Measurements from ENCODE around the gene BCAP29. TPM values are rescaled to one million over a fixed set of nuclear protein-coding genes. Genes with fewer than 3 reads are reported as not detected.

The BCAP29 gene
- total and polyA plus RNA-seq, 11 donors, result 42.5 to 241 (median 117) TPM

DNA sequence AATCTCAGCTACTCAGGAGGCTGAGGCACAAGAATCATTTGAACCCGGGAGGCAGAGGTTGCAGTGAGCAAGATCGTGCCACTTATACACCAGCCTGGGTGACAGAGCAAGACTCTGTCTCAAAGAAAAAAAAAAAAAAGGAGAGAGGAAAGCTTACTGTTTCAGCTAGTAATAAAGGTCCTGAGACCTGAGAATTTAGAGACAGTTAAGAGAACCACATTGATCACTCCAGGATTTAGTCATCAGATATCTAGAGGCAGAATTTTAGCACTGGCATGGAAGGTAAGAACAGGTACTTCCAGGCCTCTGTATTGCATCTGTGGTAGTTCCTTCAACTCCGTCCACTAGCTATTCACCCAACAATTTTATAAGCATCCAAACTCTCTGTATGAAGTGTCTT lies 24.2 kb upstream of the BCAP29 start:
- intact Hi-C loops (cut with DNase I), result no loop called here
- H3K4me1 ChIP-seq, result peaks cover 0 to 22% (median 14%) of the 10 kb centered on the region in 12 donors
- 94 to 99% (median 98%) methylated on average over 3 of the region's 3 CpGs for WGBS, 4 donors
- no peaks in the 10 kb centered on the region for H3K9me3 ChIP-seq
- peaks cover 0 to 67% (median 56%) of the 10 kb centered on the region in 9 donors for H3K36me3 ChIP-seq
- TF ChIP-seq, protein P1, sequence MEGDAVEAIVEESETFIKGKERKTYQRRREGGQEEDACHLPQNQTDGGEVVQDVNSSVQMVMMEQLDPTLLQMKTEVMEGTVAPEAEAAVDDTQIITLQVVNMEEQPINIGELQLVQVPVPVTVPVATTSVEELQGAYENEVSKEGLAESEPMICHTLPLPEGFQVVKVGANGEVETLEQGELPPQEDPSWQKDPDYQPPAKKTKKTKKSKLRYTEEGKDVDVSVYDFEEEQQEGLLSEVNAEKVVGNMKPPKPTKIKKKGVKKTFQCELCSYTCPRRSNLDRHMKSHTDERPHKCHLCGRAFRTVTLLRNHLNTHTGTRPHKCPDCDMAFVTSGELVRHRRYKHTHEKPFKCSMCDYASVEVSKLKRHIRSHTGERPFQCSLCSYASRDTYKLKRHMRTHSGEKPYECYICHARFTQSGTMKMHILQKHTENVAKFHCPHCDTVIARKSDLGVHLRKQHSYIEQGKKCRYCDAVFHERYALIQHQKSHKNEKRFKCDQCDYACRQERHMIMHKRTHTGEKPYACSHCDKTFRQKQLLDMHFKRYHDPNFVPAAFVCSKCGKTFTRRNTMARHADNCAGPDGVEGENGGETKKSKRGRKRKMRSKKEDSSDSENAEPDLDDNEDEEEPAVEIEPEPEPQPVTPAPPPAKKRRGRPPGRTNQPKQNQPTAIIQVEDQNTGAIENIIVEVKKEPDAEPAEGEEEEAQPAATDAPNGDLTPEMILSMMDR (IDR thresholded peaks at IDR 0.05), result no peak
- TF ChIP-seq POLR2A (IDR thresholded peaks at IDR 0.05), result no peak
- no peaks in the 10 kb centered on the region for H3K27me3 ChIP-seq
- ATAC-seq (no peak), DNase-seq (no peak)
- no peak overlapping the region for H3K4me3 ChIP-seq
- no peak overlapping the region for H3K27ac ChIP-seq

- H3K4me1 ChIP-seq, result peaks cover 6 to 50% (median 37%) of the 10 kb centered on the region in 12 donors
- intact Hi-C loops (cut with DNase I), result loop anchor here in 8 of 10 donors (5.0 to 10.0 kb wide), 9 partner anchors 75 to 355 kb away; partner anchors contain the start of genes CBLL1 (in 1 of the 8) and GPR22 (in 1 of the 8)
- no peak for ATAC-seq
- no peaks in the 10 kb centered on the region for H3K27me3 ChIP-seq
- H3K4me3 ChIP-seq, result no peak overlapping the region
- no peak for DNase-seq
- H3K9me3 ChIP-seq, result no peaks in the 10 kb centered on the region
- H3K36me3 ChIP-seq, result peaks cover 0 to 36% (median 31%) of the 10 kb centered on the region in 9 donors
- H3K27ac ChIP-seq, result peak overlapping the region in 2 of 12 donors; percentile 26 to 71
- no peak for TF ChIP-seq POLR2A (IDR thresholded peaks at IDR 0.05)
- TF ChIP-seq, protein P1 (IDR thresholded peaks at IDR 0.05), result no peak
- WGBS, 4 donors, result 58 to 67% (median 60%) methylated on average over 2 of the region's 2 CpGs
Measured at GRCh38 chr7:107559864-107560263, 20.2 kb upstream of the BCAP29 start.

GRCh38 chr7:107560898-107561516 lies 19.0 kb upstream of the BCAP29 start:
- peaks cover 0 to 24% (median 19%) of the 10 kb centered on the region in 9 donors for H3K36me3 ChIP-seq
- ATAC-seq (no peak), DNase-seq (no peak)
- H3K9me3 ChIP-seq, result no peaks in the 10 kb centered on the region
- 77 to 84% (median 80%) methylated on average over 6 of the region's 6 CpGs for WGBS, 4 donors
- peak overlapping the region in 1 of 12 donors; percentile 12 for H3K4me3 ChIP-seq
- H3K27me3 ChIP-seq, result no peaks in the 10 kb centered on the region
- intact Hi-C loops (cut with DNase I), result loop anchor here in 8 of 10 donors (5.0 to 10.0 kb wide), 9 partner anchors 76 to 356 kb away; partner anchors contain the start of genes CBLL1 (in 1 of the 8) and GPR22 (in 1 of the 8)
- H3K4me1 ChIP-seq, result peaks cover 6 to 55% (median 40%) of the 10 kb centered on the region in 12 donors
- H3K27ac ChIP-seq, result peak overlapping the region in 1 of 12 donors; percentile 71
- TF ChIP-seq, protein P1 (IDR thresholded peaks at IDR 0.05), result no peak
- no peak for TF ChIP-seq POLR2A (IDR thresholded peaks at IDR 0.05)

DNA sequence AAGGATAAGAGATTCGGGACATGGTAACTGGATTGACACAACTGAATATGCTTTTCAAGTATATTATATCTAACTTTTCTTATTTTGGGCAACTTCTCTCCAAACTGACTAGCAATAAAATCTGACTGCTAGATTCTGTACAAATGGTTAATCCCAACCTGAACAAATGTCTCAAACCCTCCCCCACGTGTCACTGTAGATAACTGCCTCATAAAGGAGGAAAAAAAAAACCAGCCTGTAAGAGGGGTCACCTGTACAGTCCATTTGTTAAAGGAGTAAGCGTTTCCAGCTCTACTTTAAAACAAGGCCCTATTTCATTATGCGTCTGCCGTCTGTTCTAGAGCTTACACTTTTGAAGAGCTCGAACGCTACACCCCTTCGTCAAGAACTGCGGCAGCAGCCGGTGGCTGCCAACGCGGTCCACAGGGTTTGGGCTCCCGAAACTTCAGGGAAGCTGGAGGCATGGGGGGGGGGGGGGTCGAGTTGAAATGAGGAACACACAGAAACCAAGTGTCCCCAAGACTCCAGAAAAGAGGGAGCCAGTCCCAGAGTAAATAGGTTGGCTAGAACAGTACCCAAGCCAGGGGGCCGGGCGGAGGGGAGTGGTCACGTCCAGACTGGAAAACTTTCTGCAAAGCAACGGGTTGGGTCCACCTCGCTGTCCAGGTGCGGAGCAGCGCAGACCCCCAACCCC lies 16.8 kb upstream of the BCAP29 start:
- Histone ChIP-seq H3K27me3 (no peaks in the 10 kb centered on the region), H3K27ac (peak overlapping the region; percentile 88 to 99 (median 94)), H3K36me3 (peaks cover 0 to 5% (median 0%) of the 10 kb centered on the region in 9 donors), H3K4me1 (peaks cover 6 to 55% (median 40%) of the 10 kb centered on the region in 12 donors), H3K9me3 (no peaks in the 10 kb centered on the region), H3K4me3 (peak overlapping the region; percentile 70 to 97 (median 83))
- 2 to 4% (median 3%) methylated on average over 18 to 21 of the region's 21 CpGs for WGBS, 4 donors
- DNase-seq (no peak), ATAC-seq (peak; percentile 47 to 79 (median 74))
- intact Hi-C loops (cut with DNase I), result loop anchor here in 8 of 10 donors (1.0 to 10.0 kb wide), 10 partner anchors 17 to 358 kb away; partner anchors contain the start of genes BCAP29 (in 1 of the 8), CBLL1 (in 1 of the 8) and GPR22 (in 1 of the 8)
- TF ChIP-seq POLR2A (IDR thresholded peaks at IDR 0.05), result no peak
- TF ChIP-seq, protein P1 (IDR thresholded peaks at IDR 0.05), result no peak

All from heart left ventricle (tissue), 16 donors.